Measurements from ENCODE around the gene IKZF1. TPM values are rescaled to one million over a fixed set of nuclear protein-coding genes. Genes with fewer than 3 reads are reported as not detected.

The IKZF1 gene
- total RNA-seq, 4 donors from 2014 or later: 0.22 to 3.6 (median 1.9) TPM

- TF ChIP-seq POLR2A (IDR thresholded peaks at IDR 0.05) (no peak), CTCF (IDR thresholded peaks at IDR 0.05 in 4 of 5, conservative IDR thresholded peaks at IDR 0.05 in 1 of 5) (no peak)
- ATAC-seq: no peak
- Histone ChIP-seq H3K36me3 (no peaks in the 10 kb centered on the region), H3K9me3 (no peaks in the 10 kb centered on the region), H3K4me3 (no peak overlapping the region), H3K27ac (no peak overlapping the region), H3K27me3 (peaks cover 0 to 5% (median 4%) of the 10 kb centered on the region in 3 donors), H3K4me1 (no peaks in the 10 kb centered on the region)
- intact Hi-C loops (cut with DNase I; ENCODE audit: low total_unique reads) (no loop called here), in situ Hi-C loops (cut with MboI; ENCODE audit: low sequenced_read_pairs in 4 of 4) (no loop called here)
- no peak for DNase-seq
These were observed 28.0 kb downstream of the IKZF1 start for GRCh38 chr7:50332241-50333165.

- intact Hi-C loops (cut with DNase I; ENCODE audit: low total_unique reads): no loop called here
- in situ Hi-C loops (cut with MboI; ENCODE audit: low sequenced_read_pairs in 4 of 4): no loop called here
- H3K27ac ChIP-seq: no peak overlapping the region
- no peaks in the 10 kb centered on the region for H3K9me3 ChIP-seq
- H3K27me3 ChIP-seq: peaks cover 0 to 2% (median 0%) of the 10 kb centered on the region in 3 donors
- TF ChIP-seq POLR2A (IDR thresholded peaks at IDR 0.05): no peak
- ATAC-seq: no peak
- no peak for DNase-seq
- no peak overlapping the region for H3K4me3 ChIP-seq
- no peaks in the 10 kb centered on the region for H3K4me1 ChIP-seq
- H3K36me3 ChIP-seq: no peaks in the 10 kb centered on the region
These were observed 28.7 kb downstream of the IKZF1 start for GRCh38 chr7:50333221-50333651.

DNA sequence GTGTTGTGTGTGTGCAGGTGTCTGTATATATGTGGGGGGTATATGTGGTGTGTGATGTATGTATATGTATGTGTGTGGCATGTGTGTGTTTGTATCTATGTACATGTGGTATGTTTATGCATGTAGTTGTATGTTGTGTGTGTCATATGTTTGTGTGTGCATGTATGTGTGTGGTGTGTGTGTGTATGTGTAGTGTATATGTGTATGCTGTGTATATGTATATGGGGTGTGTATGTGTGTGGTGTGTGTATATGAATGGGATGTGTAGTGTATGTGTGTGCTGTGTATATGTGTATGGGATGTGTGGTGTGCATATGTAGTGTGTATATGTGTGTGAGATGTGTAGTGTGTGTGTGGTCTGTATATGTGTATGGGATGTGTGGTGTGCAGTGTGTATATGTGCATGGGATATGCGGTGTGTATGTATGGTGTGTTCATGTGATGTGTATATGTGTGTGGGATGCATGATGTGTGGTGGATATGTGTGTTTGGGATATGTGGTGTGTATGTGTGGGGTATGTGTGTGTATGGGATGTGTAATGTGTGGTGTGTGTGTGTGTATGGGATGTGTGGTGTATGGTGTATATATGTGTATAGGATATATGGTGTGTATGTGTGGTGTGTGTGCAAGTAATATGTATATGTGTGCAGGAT lies 30.0 kb downstream of the IKZF1 start:
- in situ Hi-C loops (cut with MboI; ENCODE audit: low sequenced_read_pairs in 4 of 4): no loop called here
- ATAC-seq (no peak), DNase-seq (no peak)
- Histone ChIP-seq H3K27ac (no peak overlapping the region), H3K4me1 (no peaks in the 10 kb centered on the region), H3K27me3 (peaks cover 0 to 2% (median 0%) of the 10 kb centered on the region in 3 donors), H3K4me3 (no peak overlapping the region), H3K36me3 (no peaks in the 10 kb centered on the region), H3K9me3 (no peaks in the 10 kb centered on the region)
- intact Hi-C loops (cut with DNase I; ENCODE audit: low total_unique reads): no loop called here
- TF ChIP-seq POLR2A (IDR thresholded peaks at IDR 0.05) (no peak), CTCF (IDR thresholded peaks at IDR 0.05 in 4 of 5, conservative IDR thresholded peaks at IDR 0.05 in 1 of 5) (no peak)

- in situ Hi-C loops (cut with MboI; ENCODE audit: low sequenced_read_pairs in 4 of 4): no loop called here
- Histone ChIP-seq H3K36me3 (no peaks in the 10 kb centered on the region), H3K27ac (no peak overlapping the region), H3K4me1 (no peaks in the 10 kb centered on the region), H3K9me3 (no peaks in the 10 kb centered on the region), H3K27me3 (no peaks in the 10 kb centered on the region), H3K4me3 (no peak overlapping the region)
- intact Hi-C loops (cut with DNase I; ENCODE audit: low total_unique reads): no loop called here
- no peak for DNase-seq
- no peak for TF ChIP-seq POLR2A (IDR thresholded peaks at IDR 0.05)
- no peak for TF ChIP-seq CTCF (IDR thresholded peaks at IDR 0.05 in 4 of 5, conservative IDR thresholded peaks at IDR 0.05 in 1 of 5)
- ATAC-seq: no peak
These were observed 30.8 kb downstream of the IKZF1 start for GRCh38 chr7:50335230-50335794.
